GM18526 (cell line): ENCODE data around the gene NALCN.

Experiments
- POLR2A ChIP-seq: IDR thresholded peaks from 3 replicates; pipeline ENCODE4 v1.6.1; 2011; ENCODE audit not compliant: insufficient read length; ENCODE audit errors: extremely low read depth

NALCN gene

GRCh38 chr13:101416181-101417042, at the start of gene NALCN:
Gene NALCN, minus strand, starts transcription at chr13:101416508. Its CDS starts 17,382 bp downstream, at chr13:101399126.
- TF ChIP-seq POLR2A = no peak

DNA sequence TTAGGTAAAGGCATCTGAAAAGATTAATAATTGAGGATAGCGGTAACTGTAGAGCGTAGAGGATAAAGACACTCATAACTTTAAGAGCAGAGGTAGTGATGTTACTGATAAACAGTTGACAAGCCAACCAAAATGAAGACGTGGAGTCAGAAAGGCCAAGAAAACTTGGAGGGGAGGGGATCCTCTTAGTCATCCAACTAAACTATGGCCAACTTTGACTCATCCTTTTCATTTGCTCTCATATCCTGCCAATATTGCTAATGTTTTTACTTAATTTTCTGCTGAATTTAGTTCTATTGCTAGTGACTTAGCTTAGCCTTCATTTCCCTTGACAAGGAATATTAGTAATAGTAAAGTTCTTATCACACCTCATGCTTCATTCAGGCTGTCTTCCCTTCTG, 49.6 kb upstream of the NALCN start:
- no peak for TF ChIP-seq POLR2A

GRCh38 chr13:101457176-101457575, 40.9 kb upstream of the NALCN start:
- no peak for TF ChIP-seq POLR2A

GRCh38 chr13:101455863-101456262, 39.6 kb upstream of the NALCN start:
- TF ChIP-seq POLR2A = no peak

GRCh38 chr13:101454767-101455166, 38.5 kb upstream of the NALCN start:
- TF ChIP-seq POLR2A = no peak

- TF ChIP-seq POLR2A = no peak
Observed at GRCh38 chr13:101453784-101454201, 37.5 kb upstream of the NALCN start.

GRCh38 chr13:101452519-101453485, 36.5 kb upstream of the NALCN start, which contains the start of gene ITGBL1:
Gene ITGBL1, plus strand, starts transcription at chr13:101452675. Its CDS starts 159 bp downstream, at chr13:101452834.
- TF ChIP-seq POLR2A = no peak

DNA sequence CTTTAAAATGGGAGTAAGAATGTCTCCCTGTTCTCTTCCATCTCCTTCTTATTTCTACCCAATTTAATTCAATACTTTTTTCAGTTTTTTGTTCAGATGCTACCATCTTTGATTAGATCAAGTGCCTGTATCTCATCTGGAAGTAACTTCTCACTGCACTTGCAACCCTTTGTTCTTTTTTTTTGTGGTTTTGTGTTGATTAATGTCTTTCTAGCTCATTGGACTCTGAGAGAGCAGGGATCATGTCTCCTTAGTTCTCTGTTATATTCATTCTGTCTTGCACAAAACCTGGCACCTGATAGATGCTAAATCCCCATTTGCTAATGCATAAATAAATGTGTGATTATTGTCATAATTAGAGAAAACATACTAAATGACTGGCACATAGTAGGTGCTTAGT, 35.3 kb upstream of the NALCN start:
- TF ChIP-seq POLR2A = no peak

GRCh38 chr13:101450749-101451130, 34.4 kb upstream of the NALCN start:
- TF ChIP-seq POLR2A = no peak

GRCh38 chr13:101449790-101450748, 33.8 kb upstream of the NALCN start:
- no peak for TF ChIP-seq POLR2A

DNA sequence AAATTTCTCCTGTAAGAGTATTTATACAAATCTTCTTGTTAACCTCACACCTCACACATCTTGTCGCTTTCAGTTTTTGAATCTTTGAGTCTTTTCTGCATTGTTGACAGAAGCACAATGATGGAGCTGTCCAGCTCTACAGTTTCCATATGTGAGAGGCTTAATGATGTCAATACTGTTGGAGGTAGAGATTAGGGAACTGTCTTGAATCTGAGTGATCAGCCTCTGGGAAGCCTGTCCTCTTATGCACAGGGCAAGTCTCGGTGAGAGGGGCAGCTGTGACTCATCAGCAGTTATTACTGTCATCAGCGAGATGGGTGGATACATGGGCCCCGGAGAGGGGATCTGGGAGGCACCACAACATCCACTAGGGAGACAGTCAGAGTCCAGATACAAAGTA, 31.5 kb upstream of the NALCN start:
- no peak for TF ChIP-seq POLR2A

DNA sequence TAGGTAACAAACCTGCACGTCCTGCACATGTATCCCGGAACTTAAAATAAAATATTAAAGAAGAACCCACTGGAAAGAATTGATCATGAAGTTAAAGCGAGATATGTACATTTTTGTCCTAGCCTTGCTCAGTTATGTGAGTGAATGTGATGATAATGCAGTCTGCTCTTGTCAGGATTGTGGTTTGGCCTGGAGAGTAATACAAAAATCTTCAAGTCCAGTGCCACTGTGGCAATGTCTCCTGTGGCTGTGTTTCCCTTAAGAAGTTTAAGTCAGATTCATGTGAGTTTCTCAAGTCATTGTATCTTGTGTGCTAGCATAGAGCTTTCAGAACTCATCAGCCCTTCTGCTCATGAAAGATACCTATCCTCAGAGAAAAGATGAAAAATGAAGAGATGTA, 18.2 kb upstream of the NALCN start:
- no peak for TF ChIP-seq POLR2A

GRCh38 chr13:101433895-101434294, 17.6 kb upstream of the NALCN start:
- TF ChIP-seq POLR2A = no peak

- no peak for TF ChIP-seq POLR2A
Observed at GRCh38 chr13:101429733-101430132, 13.4 kb upstream of the NALCN start.

DNA sequence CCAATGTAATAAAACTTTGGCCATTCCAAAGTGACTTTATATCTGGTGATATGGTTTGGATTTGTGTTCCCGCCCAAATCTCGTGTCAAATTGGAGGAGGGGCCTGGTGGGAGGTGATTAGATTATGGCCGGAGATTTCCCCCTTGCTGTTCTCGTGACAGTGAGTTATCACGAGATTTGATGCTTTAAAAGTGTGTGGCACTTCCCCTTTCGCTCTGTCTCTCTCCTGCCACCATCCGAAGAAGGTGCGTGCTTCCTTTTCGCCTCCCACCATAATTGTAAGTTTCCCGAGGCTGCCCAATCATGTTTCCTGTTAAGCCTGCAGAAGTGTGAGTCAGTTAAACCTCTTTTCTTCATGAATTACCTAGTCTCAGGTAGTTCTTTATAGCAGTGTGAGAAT, 9.3 kb upstream of the NALCN start:
- TF ChIP-seq POLR2A = no peak
